ENCODE measurements around the gene OSBP2.

OSBP2 gene

GRCh38 chr22:30822216-30823014, 127.7 kb downstream of the OSBP2 start:
- no peak for FAIRE-seq

DNA sequence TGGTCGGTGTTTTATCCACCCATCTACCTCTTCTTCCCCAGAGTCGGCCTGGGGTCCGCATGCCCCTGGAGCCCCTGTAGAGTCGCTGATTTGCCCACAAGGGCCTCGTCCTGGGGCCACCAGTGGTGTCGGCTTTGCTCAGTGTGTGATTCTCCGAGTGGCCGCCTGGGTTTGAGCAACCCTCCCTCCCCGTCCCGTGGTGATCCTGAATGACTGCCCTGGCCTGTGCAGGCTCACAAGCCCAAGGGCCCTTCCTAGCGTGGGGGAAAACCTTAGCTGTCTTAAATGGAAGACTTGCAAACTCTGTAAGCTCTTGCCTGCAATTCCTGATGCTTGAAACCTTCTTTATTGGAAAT, 128.3 kb downstream of the OSBP2 start:
- no peak for FAIRE-seq

DNA sequence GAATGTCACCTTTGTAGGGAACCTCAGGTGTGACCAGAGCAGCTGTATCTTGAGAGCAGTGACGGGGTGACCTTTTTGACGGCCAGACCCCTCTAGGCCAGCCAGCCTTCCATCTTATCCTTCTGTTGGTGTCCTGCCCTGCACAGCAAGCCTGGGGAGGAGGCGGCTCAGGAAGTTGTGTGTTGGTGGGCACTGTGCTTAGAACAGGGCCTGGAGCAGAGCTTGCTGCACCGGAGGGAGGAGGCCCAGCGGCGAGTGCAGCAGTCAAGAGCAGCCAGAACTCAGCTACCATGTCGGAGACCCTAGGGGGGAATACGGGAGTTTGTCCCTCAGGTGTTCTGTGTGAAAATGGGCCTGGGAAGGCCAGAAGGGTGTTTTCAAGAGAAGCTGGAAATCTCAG, 129.4 kb downstream of the OSBP2 start:
- no peak for FAIRE-seq

DNA sequence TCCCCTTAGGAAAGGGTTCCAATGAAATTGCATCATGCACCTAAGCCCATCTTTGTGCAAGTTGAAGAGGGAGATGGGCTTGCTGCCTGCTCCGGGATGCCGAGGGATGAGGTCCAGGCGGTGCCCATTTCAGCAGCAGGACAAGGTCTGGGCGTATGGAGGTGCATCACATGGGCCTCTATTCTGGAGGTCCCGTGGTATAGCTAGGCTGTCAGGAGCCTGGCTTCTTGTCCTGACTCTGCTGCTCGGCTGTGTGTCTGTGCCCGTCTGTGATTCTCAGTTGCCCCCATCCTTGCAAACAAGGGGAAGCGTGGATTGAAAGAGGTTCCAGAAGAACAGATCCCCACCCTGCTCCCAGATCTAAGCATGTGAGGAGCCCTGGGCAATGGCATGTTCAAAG, 130.0 kb downstream of the OSBP2 start:
- no peak for FAIRE-seq

GRCh38 chr22:30825711-30826505, 131.2 kb downstream of the OSBP2 start:
- FAIRE-seq = no peak

- FAIRE-seq = no peak
Observed at GRCh38 chr22:30826670-30827355, 132.1 kb downstream of the OSBP2 start.

- no peak for FAIRE-seq
Observed at GRCh38 chr22:30827646-30828045, 133.0 kb downstream of the OSBP2 start.

GRCh38 chr22:30828187-30829155, 133.8 kb downstream of the OSBP2 start:
- FAIRE-seq = no peak

GRCh38 chr22:30829901-30830550, 135.4 kb downstream of the OSBP2 start:
- no peak for FAIRE-seq

GRCh38 chr22:30830907-30831306, 136.2 kb downstream of the OSBP2 start:
- FAIRE-seq = no peak

GRCh38 chr22:30832407-30832987, 137.8 kb downstream of the OSBP2 start:
- no peak for FAIRE-seq

DNA sequence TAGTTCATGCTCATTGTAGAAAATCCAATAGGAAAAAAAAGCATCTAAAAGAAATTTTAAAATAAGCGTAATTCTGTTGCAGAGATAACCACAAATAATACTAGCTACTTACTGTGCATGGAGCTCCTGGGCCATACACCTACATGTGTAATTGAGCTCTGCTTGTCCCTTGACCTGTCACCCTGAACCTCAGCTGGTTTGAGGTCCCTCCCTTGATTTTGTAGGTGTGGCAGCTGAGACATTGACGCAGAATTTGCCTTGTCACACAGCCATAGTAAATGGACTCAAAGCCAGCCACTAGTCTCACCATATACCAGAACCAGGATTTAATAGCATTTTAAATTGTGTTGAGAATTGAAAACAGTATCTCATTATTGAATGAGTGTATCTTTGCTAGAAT, 138.6 kb downstream of the OSBP2 start:
- no peak for FAIRE-seq

DNA sequence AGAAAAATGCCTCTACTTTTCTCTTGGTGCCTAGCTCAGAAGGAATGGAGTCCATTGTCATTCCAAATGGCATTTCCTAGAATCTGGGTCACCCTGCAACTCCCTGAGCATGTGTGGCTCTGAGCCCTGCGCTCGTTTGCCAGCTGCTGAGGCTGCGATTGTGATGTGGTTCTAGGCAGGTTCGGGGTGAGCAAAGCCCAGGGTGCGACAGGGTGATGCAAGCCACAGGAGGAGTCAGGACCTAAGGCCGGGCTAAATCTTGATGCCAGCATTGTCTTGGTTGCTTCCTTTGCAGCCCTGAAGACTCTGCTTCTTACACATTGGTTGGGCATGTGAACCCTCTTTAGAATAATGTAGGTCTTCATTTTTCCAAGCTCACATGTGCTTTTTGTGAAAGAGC, 142.9 kb downstream of the OSBP2 start:
- FAIRE-seq = no peak

- FAIRE-seq = no peak
Observed at GRCh38 chr22:30838111-30838510, 143.4 kb downstream of the OSBP2 start.

DNA sequence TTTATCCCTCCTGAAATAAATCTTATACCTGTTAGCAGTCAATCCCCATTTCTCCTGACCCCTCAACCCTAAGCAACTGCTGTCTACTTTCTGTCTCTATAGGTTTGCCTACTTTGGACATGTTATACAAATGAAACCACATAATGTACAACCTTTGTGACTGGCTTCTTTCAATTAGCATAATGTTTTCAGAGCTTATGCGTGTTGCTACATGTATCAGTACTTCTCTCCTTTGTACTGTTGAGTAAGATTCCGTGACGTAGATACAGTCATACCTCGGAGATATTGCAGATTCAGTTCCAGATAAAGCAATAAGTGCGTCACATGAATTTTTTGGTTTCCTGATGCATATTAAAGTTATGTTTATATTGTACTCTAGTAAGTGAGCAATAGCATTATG, 146.6 kb downstream of the OSBP2 start:
- no peak for FAIRE-seq

DNA sequence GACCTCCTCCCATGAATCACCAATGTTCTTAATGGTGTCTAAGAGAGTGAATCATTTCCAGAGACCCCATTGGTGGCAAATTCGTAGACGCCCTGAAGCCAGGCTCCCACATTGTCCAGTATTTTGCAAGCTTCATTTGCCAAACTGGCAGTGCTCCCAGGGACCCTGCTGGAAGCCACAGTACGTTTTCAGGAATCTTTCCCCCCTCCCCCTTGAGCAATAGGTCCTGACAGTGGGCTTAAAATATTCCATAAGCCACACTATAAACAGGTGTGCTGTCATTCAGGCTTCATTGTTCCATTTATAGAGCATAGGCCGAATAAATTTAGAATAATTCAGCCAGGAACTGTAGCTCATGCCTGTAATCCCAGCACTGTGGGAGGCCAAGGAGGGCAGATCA, 148.6 kb downstream of the OSBP2 start:
- FAIRE-seq = no peak

DNA sequence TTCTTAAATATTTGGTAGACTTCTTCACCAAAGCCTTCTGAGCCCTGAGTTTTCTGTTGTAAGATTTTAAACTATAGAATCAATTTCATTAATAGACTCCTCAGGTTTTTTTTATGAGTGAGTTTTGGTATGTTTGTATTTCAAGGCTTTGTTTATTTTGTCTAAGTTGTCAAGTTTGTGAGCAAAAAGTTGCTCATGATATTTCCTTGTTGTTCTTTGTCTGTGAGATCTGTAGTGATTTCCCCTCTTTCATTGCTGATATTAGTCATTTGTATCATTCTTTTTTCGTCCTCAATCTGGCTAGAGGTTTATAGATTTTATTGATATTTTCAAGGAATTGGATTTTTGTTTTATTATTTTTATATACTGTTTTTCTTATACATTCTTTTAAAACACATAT, 152.9 kb downstream of the OSBP2 start:
- no peak for FAIRE-seq

GRCh38 chr22:30855266-30855665, 160.6 kb downstream of the OSBP2 start:
- FAIRE-seq = no peak

GRCh38 chr22:30855677-30856518, 161.2 kb downstream of the OSBP2 start:
- FAIRE-seq = no peak

GRCh38 chr22:30856741-30857502, 162.2 kb downstream of the OSBP2 start:
- no peak for FAIRE-seq
